ENCODE measurements around the gene TRMT1. TPM values are rescaled to one million over a fixed set of nuclear protein-coding genes. Genes with fewer than 3 reads are reported as not detected.
"Not testable (repeated sequence)": the region's sequence is repeated elsewhere in the genome, so short reads cannot be mapped to it uniquely, and the experiment has no call there.

Gene TRMT1
- total RNA-seq (10 to 100 TPM; 14.4 to 41.4 TPM), polyA plus RNA-seq (10 to 100 TPM; 46.1 to 48.2 TPM)
- long read RNA-seq, donor 1, partial matches to known transcripts, result 0 of 5 reads
- long read RNA-seq, donor 1, other reads (novel, unspliced or antisense), result 0 of 5 reads
- long read RNA-seq, donor 2, result 0 reads
- long read RNA-seq, donor 3, partial matches to known transcripts, result 5 of 5 reads
- long read RNA-seq, donor 3, other reads (novel, unspliced or antisense), result 0 of 5 reads
- long read RNA-seq, donor 4, partial matches to known transcripts, result 5 of 11 reads
- long read RNA-seq, donor 4, other reads (novel, unspliced or antisense), result 5 of 11 reads
- long read RNA-seq, donor 5, partial matches to known transcripts, result 6 of 11 reads
- long read RNA-seq, donor 5, other reads (novel, unspliced or antisense), result 0 of 11 reads

DNA sequence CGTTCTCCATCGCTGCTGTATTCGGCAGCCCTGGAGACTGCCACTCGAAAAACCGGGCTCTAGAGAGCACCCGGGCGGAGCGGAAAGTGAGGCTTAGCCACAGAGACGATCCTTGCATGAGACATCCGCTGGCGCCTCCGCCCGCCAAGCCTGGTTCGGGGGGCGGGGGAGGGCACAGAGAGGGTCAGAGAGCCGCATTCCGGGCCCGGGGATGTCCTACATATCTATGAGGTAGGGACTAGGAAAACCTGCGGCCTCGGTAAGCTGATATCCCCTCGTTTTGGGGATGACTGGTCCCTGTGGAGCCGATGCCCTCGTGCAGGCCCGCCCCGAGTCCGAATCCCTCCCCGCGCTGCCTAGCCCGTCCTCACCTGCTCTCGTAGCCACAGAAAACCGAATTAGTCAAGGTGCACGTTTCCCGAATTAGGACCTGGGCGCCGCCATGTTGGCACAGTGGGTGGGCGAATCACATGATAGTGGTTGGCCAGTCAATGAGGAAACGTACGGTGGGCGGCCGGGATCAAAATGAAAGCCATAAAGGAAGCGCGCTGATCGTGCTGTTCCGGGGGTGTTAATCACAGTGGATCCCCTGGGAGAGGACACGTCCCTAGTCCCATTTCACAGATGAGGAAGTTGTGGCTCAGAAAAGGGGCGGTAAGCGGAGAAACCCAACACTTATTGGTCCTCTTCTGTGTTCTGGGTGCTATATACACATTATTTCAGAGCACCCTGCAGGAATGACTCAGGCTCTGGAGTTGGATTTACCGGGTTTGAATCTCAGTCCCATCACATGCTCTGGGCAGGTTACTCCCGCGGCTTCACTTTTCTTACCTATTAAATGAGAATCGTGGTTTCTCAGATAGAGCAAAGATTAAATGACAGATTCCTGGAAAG lies at the start of gene TRMT1:
TRMT1 (minus strand) TSS at position 459 of the 894 bp plus-strand sequence; CDS start at position 118, 341 bp downstream.
- TF ChIP-seq, protein P1, sequence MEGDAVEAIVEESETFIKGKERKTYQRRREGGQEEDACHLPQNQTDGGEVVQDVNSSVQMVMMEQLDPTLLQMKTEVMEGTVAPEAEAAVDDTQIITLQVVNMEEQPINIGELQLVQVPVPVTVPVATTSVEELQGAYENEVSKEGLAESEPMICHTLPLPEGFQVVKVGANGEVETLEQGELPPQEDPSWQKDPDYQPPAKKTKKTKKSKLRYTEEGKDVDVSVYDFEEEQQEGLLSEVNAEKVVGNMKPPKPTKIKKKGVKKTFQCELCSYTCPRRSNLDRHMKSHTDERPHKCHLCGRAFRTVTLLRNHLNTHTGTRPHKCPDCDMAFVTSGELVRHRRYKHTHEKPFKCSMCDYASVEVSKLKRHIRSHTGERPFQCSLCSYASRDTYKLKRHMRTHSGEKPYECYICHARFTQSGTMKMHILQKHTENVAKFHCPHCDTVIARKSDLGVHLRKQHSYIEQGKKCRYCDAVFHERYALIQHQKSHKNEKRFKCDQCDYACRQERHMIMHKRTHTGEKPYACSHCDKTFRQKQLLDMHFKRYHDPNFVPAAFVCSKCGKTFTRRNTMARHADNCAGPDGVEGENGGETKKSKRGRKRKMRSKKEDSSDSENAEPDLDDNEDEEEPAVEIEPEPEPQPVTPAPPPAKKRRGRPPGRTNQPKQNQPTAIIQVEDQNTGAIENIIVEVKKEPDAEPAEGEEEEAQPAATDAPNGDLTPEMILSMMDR (IDR thresholded peaks at IDR 0.05; ENCODE audit: control extremely low read depth, extremely low read depth), result no peak
- Histone ChIP-seq H3K36me3 (ENCODE audit: control insufficient read depth in 4 of 4, insufficient read depth in 4 of 4, low read length in 4 of 4) (peaks cover 0 to 7% (median 6%) of the 10 kb centered on the region in 4 donors), H3K9ac (ENCODE audit: insufficient read depth in 1 of 2, low read length in 2 of 2) (peak within 1 kb of the TSS; percentile 67 to 75), H3K27me3 (ENCODE audit: control insufficient read depth in 3 of 3, insufficient read depth in 3 of 3, low read length in 2 of 3) (no peaks in the 10 kb centered on the region), H3K4me3 (peak within 1 kb of the TSS; percentile 93), H3K27ac (ENCODE audit: low read depth in 1 of 2, low read length in 1 of 2) (peak within 1 kb of the TSS; percentile 62 to 65), H3K4me1 (ENCODE audit: control insufficient read depth in 5 of 5, insufficient read depth in 5 of 5, low read length in 5 of 5) (peaks cover 0 to 29% (median 9%) of the 10 kb centered on the region in 5 donors), H3K9me3 (ENCODE audit: control insufficient read depth in 4 of 4, insufficient read depth in 3 of 4, low read length in 3 of 4) (no peaks in the 10 kb centered on the region)
- ATAC-seq (ENCODE audit: insufficient read depth, low FRiP score) (peak; percentile 67), DNase-seq (peak; percentile 93 to 96 (median 95))
- 0 to 1% methylated on average over 50 to 51 of the region's 51 CpGs for WGBS, 2 donors

DNA sequence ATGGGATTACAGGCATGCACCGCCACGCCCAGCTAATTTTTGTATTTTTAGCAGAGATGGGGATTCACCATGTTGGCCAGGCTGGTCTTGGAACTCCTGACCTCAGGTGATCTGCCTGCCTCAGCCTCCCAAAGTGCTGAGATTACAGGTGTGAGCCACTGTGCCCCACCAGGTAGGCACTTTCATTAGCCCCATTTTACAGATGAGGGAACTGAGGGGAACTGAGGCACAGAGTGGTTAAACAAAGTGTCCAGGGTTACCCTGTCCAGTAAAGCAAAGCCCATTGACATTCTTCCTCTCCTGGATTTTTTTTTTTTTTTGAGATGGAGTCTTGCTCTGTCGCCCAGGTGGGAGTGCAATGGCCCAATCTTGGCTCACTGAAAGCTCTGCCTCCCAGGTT lies 49.6 kb upstream of the TRMT1 start:
- H3K27me3 ChIP-seq (ENCODE audit: control insufficient read depth in 3 of 3, insufficient read depth in 3 of 3, low read length in 2 of 3); H3K4me3 ChIP-seq; H3K9me3 ChIP-seq (ENCODE audit: control insufficient read depth in 4 of 4, insufficient read depth in 3 of 4, low read length in 3 of 4); H3K36me3 ChIP-seq (ENCODE audit: control insufficient read depth in 4 of 4, insufficient read depth in 4 of 4, low read length in 4 of 4); ATAC-seq (ENCODE audit: insufficient read depth, low FRiP score); H3K9ac ChIP-seq (ENCODE audit: insufficient read depth in 1 of 2, low read length in 2 of 2); DNase-seq: not testable (repeated sequence)
- Histone ChIP-seq H3K4me1 (ENCODE audit: control insufficient read depth in 5 of 5, insufficient read depth in 5 of 5, low read length in 5 of 5) (peaks cover 5 to 50% (median 15%) of the 10 kb centered on the region in 5 donors), H3K27ac (ENCODE audit: low read depth in 1 of 2, low read length in 1 of 2) (peak overlapping the region; percentile 26 to 71)
- 95 to 98% methylated on average over 3 of the region's 3 CpGs for WGBS, 2 donors

- TF ChIP-seq, protein P1 (IDR thresholded peaks at IDR 0.05; ENCODE audit: control extremely low read depth, extremely low read depth), result no peak
- Histone ChIP-seq H3K36me3 (ENCODE audit: control insufficient read depth in 4 of 4, insufficient read depth in 4 of 4, low read length in 4 of 4) (no peaks in the 10 kb centered on the region), H3K9me3 (ENCODE audit: control insufficient read depth in 4 of 4, insufficient read depth in 3 of 4, low read length in 3 of 4) (no peaks in the 10 kb centered on the region), H3K4me3 (no peak overlapping the region), H3K9ac (ENCODE audit: insufficient read depth in 1 of 2, low read length in 2 of 2) (peak overlapping the region in 1 of 2 donors; percentile 53), H3K27ac (ENCODE audit: low read depth in 1 of 2, low read length in 1 of 2) (peak overlapping the region; percentile 79 to 94), H3K27me3 (ENCODE audit: control insufficient read depth in 3 of 3, insufficient read depth in 3 of 3, low read length in 2 of 3) (no peaks in the 10 kb centered on the region), H3K4me1 (ENCODE audit: control insufficient read depth in 5 of 5, insufficient read depth in 5 of 5, low read length in 5 of 5) (peaks cover 5 to 50% (median 15%) of the 10 kb centered on the region in 5 donors)
- DNase-seq (peak; percentile 46 to 77 (median 62)), ATAC-seq (ENCODE audit: insufficient read depth, low FRiP score) (no peak)
- 75 to 77% methylated on average over 19 of the region's 19 CpGs for WGBS, 2 donors
Observed at GRCh38 chr19:13165162-13165997, 48.8 kb upstream of the TRMT1 start.
